ENCODE measurements around the gene RAP1A.
"Not testable (repeated sequence)": the region's sequence is repeated elsewhere in the genome, so short reads cannot be mapped to it uniquely, and the experiment has no call there.

The RAP1A gene

GRCh38 chr1:111669268-111669667, 49.7 kb downstream of the RAP1A start:
- no peaks in the 10 kb centered on the region for H3K9me3 ChIP-seq (ENCODE audit: low read depth, low read length)
- H3K36me3 ChIP-seq (ENCODE audit: insufficient read depth, low read length): no peaks in the 10 kb centered on the region; the same call in 1 of the 2 replicates

GRCh38 chr1:111671852-111672251, 52.3 kb downstream of the RAP1A start:
- H3K36me3 ChIP-seq (ENCODE audit: insufficient read depth, low read length): peaks cover 1% of the 10 kb centered on the region; the same call in 1 of the 2 replicates
- no peak overlapping the region for H3K4me3 ChIP-seq
- H3K9me3 ChIP-seq (ENCODE audit: low read depth, low read length): no peaks in the 10 kb centered on the region

More at GRCh38 chr1:111669268-111669667, 49.7 kb downstream of the RAP1A start:
- no peak overlapping the region for H3K4me3 ChIP-seq
- no peak for DNase-seq (ENCODE audit: low read depth, low spot score)
- H3K27ac ChIP-seq: no peak overlapping the region
- no peak overlapping the region for H3K9ac ChIP-seq (ENCODE audit: insufficient read length)
- no peak for TF ChIP-seq EZH2 (IDR thresholded peaks at IDR 0.05)

DNA sequence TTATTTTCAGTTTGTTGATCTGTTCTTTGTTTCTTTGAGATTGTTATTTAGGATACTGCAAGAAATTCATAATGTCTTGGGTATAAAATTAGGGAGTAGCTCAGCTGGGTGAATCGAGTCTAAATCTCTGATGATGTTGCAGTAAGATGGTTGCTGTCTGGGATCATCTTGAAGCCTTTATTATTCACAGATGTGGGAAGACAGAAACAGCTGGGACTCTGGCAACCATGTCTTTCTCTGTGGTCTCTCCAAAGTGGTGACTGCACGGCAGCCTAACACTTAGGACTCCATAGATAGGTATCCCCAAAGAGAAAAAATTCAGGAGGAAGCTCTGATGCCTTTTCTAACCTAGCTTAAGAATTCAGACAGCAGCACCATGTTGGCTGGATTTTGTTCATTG, 52.7 kb downstream of the RAP1A start:
- Histone ChIP-seq H3K4me3 (no peak overlapping the region), H3K27ac (no peak overlapping the region), H3K9ac (ENCODE audit: insufficient read length) (no peak overlapping the region), H3K36me3 (ENCODE audit: insufficient read depth, low read length) (peaks cover 6% of the 10 kb centered on the region), H3K9me3 (ENCODE audit: low read depth, low read length) (no peaks in the 10 kb centered on the region)
- no peak for TF ChIP-seq FOXP2 (optimal IDR thresholded peaks at IDR 0.05; ENCODE audit: control extremely low read depth, extremely low read length, insufficient read depth)
- no peak for TF ChIP-seq POLR2AphosphoS5 (IDR thresholded peaks at IDR 0.05; ENCODE audit: borderline replicate concordance, low read depth, low read length)
- no peak for TF ChIP-seq EZH2 (IDR thresholded peaks at IDR 0.05)
- DNase-seq (ENCODE audit: low read depth, low spot score): peak; percentile 14

More at GRCh38 chr1:111671852-111672251, 52.3 kb downstream of the RAP1A start:
- no peak overlapping the region for H3K27ac ChIP-seq
- TF ChIP-seq EZH2 (IDR thresholded peaks at IDR 0.05) (no peak), FOXP2 (optimal IDR thresholded peaks at IDR 0.05; ENCODE audit: control extremely low read depth, extremely low read length, insufficient read depth) (no peak), POLR2AphosphoS5 (IDR thresholded peaks at IDR 0.05; ENCODE audit: borderline replicate concordance, low read depth, low read length) (no peak)
- no peak for DNase-seq (ENCODE audit: low read depth, low spot score)
- H3K9ac ChIP-seq (ENCODE audit: insufficient read length): no peak overlapping the region

GRCh38 chr1:111677604-111678003, 58.0 kb downstream of the RAP1A start:
- Histone ChIP-seq H3K36me3 (ENCODE audit: insufficient read depth, low read length) (peaks cover 15% of the 10 kb centered on the region), H3K9ac (ENCODE audit: insufficient read length) (no peak overlapping the region), H3K4me3 (no peak overlapping the region), H3K9me3 (ENCODE audit: low read depth, low read length) (no peaks in the 10 kb centered on the region), H3K27ac (no peak overlapping the region)
- no peak for DNase-seq (ENCODE audit: low read depth, low spot score)
- TF ChIP-seq EZH2 (IDR thresholded peaks at IDR 0.05) (no peak), FOXP2 (optimal IDR thresholded peaks at IDR 0.05; ENCODE audit: control extremely low read depth, extremely low read length, insufficient read depth) (no peak), POLR2AphosphoS5 (IDR thresholded peaks at IDR 0.05; ENCODE audit: borderline replicate concordance, low read depth, low read length) (no peak)

DNA sequence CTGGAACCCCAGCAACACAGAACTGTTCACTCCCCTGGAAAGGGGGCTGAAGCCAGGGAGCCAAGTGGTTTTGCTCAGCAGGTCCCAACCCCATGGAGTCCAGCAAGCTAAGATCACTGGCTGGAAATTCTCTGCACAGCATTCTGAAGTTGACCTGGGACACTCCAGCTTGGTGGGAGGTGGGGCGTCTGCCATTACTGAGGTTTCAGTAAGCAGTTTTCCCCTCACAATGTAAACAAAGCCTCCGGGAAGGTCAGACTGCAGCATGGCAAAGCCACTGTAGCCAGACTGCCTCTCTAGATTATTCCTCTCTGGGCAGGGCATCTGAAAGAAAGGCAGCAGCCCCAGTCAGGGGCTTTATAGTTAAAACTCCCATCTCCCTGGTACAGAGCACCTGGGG, 60.0 kb downstream of the RAP1A start:
- TF ChIP-seq FOXP2 (optimal IDR thresholded peaks at IDR 0.05; ENCODE audit: control extremely low read depth, extremely low read length, insufficient read depth) (no peak), POLR2AphosphoS5 (IDR thresholded peaks at IDR 0.05; ENCODE audit: borderline replicate concordance, low read depth, low read length) (no peak), EZH2 (IDR thresholded peaks at IDR 0.05) (no peak)
- Histone ChIP-seq H3K9ac (ENCODE audit: insufficient read length) (no peak overlapping the region), H3K27ac (no peak overlapping the region), H3K4me3 (no peak overlapping the region), H3K9me3 (ENCODE audit: low read depth, low read length) (no peaks in the 10 kb centered on the region), H3K36me3 (ENCODE audit: insufficient read depth, low read length) (peaks cover 15% of the 10 kb centered on the region)
- no peak for DNase-seq (ENCODE audit: low read depth, low spot score)

GRCh38 chr1:111680212-111680800, 60.7 kb downstream of the RAP1A start:
- DNase-seq (ENCODE audit: low read depth, low spot score): not testable (repeated sequence)

GRCh38 chr1:111685293-111686153, 65.9 kb downstream of the RAP1A start:
- H3K9ac ChIP-seq (ENCODE audit: insufficient read length); DNase-seq (ENCODE audit: low read depth, low spot score); H3K27ac ChIP-seq; H3K4me3 ChIP-seq; H3K9me3 ChIP-seq (ENCODE audit: low read depth, low read length); H3K36me3 ChIP-seq (ENCODE audit: insufficient read depth, low read length): not testable (repeated sequence)

More at GRCh38 chr1:111680212-111680800, 60.7 kb downstream of the RAP1A start:
- peaks cover 15% of the 10 kb centered on the region for H3K36me3 ChIP-seq (ENCODE audit: insufficient read depth, low read length)
- H3K9me3 ChIP-seq (ENCODE audit: low read depth, low read length); H3K27ac ChIP-seq; H3K9ac ChIP-seq (ENCODE audit: insufficient read length); H3K4me3 ChIP-seq: not testable (repeated sequence)

DNA sequence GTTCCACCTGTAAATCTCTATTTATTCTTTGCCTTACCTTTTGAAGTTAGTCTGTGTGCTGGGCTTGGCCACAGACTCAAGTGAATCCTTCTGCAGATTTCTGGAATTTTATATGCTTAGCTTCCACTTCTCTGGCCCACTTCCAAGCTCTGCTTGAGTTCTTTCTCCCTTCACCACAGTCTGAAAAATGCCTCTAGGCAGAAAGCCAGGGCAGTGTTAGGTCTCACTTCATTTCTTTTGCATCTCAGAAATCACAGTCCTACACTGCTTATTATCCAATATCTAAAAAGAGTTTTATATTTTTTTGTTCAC, 70.7 kb downstream of the RAP1A start:
- TF ChIP-seq POLR2AphosphoS5 (IDR thresholded peaks at IDR 0.05; ENCODE audit: borderline replicate concordance, low read depth, low read length) (no peak), FOXP2 (optimal IDR thresholded peaks at IDR 0.05; ENCODE audit: control extremely low read depth, extremely low read length, insufficient read depth) (no peak), EZH2 (IDR thresholded peaks at IDR 0.05) (no peak)
- H3K27ac ChIP-seq: peak overlapping the region; percentile 55; the same call in 1 of the 2 replicates
- no peaks in the 10 kb centered on the region for H3K9me3 ChIP-seq (ENCODE audit: low read depth, low read length)
- H3K9ac ChIP-seq (ENCODE audit: insufficient read length): no peak overlapping the region
- H3K4me3 ChIP-seq: peak overlapping the region; percentile 44
- H3K36me3 ChIP-seq (ENCODE audit: insufficient read depth, low read length): peaks cover 15% of the 10 kb centered on the region
- DNase-seq (ENCODE audit: low read depth, low spot score): peak; percentile 79

- Histone ChIP-seq H3K9ac (ENCODE audit: insufficient read length) (no peak overlapping the region), H3K4me3 (no peak overlapping the region), H3K27ac (no peak overlapping the region), H3K9me3 (ENCODE audit: low read depth, low read length) (no peaks in the 10 kb centered on the region), H3K36me3 (ENCODE audit: insufficient read depth, low read length) (peaks cover 21% of the 10 kb centered on the region)
- no peak for DNase-seq (ENCODE audit: low read depth, low spot score)
- TF ChIP-seq EZH2 (IDR thresholded peaks at IDR 0.05) (no peak), FOXP2 (optimal IDR thresholded peaks at IDR 0.05; ENCODE audit: control extremely low read depth, extremely low read length, insufficient read depth) (no peak), POLR2AphosphoS5 (IDR thresholded peaks at IDR 0.05; ENCODE audit: borderline replicate concordance, low read depth, low read length) (no peak)
These were observed 72.3 kb downstream of the RAP1A start for GRCh38 chr1:111691886-111692285.
